Osteoblast (primary cell): ENCODE data around the gene PRR3. TPM values are rescaled to one million over a fixed set of nuclear protein-coding genes. Genes with fewer than 3 reads are reported as not detected.
"Not testable (repeated sequence)": the region's sequence is repeated elsewhere in the genome, so short reads cannot be mapped to it uniquely, and the experiment has no call there.

Experiments used
- DNase-seq: peaks from one replicate; pipeline ENCODE4 v3.0.0; 2011; ENCODE audit warnings: low spot score, mixed read lengths; ENCODE audit not compliant: insufficient read length; ENCODE audit errors: missing footprints
- H2AFZ ChIP-seq: 2 replicates; pipeline ENCODE4 v1.6.0; 2011; ENCODE audit warnings: mild to moderate bottlenecking, low read length
- H3K27ac ChIP-seq: 2 replicates; pipeline ENCODE4 v1.5.1; 2011; ENCODE audit warnings: mild to moderate bottlenecking, low read depth, low read length, moderate library complexity
- H3K27me3 ChIP-seq: 2 replicates; pipeline ENCODE4 v1.6.0; 2012; ENCODE audit warnings: mild to moderate bottlenecking, control low read depth, inconsistent platforms, low read length, moderate library complexity; ENCODE audit not compliant: insufficient read depth
- H3K36me3 ChIP-seq: 2 replicates; pipeline ENCODE4 v1.5.1; 2011; ENCODE audit warnings: mild to moderate bottlenecking, low read length, control low read depth, moderate library complexity; ENCODE audit not compliant: insufficient read depth
- H3K4me1 ChIP-seq: 2 replicates; pipeline ENCODE4 v1.5.1; 2011; ENCODE audit warnings: mild to moderate bottlenecking, low read length, control low read depth, moderate library complexity; ENCODE audit not compliant: insufficient read depth
- H3K4me2 ChIP-seq: 2 replicates; pipeline ENCODE4 v1.6.0; 2011; ENCODE audit warnings: mild to moderate bottlenecking, low read length; ENCODE audit not compliant: insufficient read depth
- H3K4me3 ChIP-seq: fragments of 200-600 bp; sonication (generic); 3 replicates; pipeline ENCODE4 v1.5.1; 2012; ENCODE audit warnings: mild to moderate bottlenecking, low read length, inconsistent platforms; ENCODE audit not compliant: insufficient read depth
- H3K79me2 ChIP-seq: 2 replicates; pipeline ENCODE4 v1.6.0; 2012; ENCODE audit warnings: mild to moderate bottlenecking, low read length, control low read depth, inconsistent platforms; ENCODE audit not compliant: insufficient read depth
- H3K9me3 ChIP-seq: 2 replicates; pipeline ENCODE4 v1.5.1; 2011; ENCODE audit warnings: low read depth, low read length, control low read depth
- H4K20me1 ChIP-seq: 2 replicates; pipeline ENCODE4 v1.6.0; 2012; ENCODE audit warnings: mild to moderate bottlenecking, low read length, control low read depth; ENCODE audit not compliant: insufficient read depth
- CTCF ChIP-seq: IDR thresholded peaks from 2 replicates; pipeline ENCODE4 v1.5.1; 2011; ENCODE audit warnings: mild to moderate bottlenecking, low read depth, low read length, moderate library complexity; ENCODE audit errors: extremely low read depth
- total RNA-seq: library from RNA; depleted of rRNA; stranded (reverse); fragments of >200 nt; gene quantifications from 2 replicates; pipeline ENCODE4 v1.2.3, GENCODE V29; 2012

The PRR3 gene
- total RNA-seq, 1 donor: 7.2 TPM

- not testable (repeated sequence) for H3K4me3 ChIP-seq, H2AFZ ChIP-seq, H3K27me3 ChIP-seq, H3K4me2 ChIP-seq, H3K9me3 ChIP-seq, DNase-seq, H4K20me1 ChIP-seq, H3K79me2 ChIP-seq, H3K36me3 ChIP-seq, H3K27ac ChIP-seq
- H3K4me1 ChIP-seq: peaks cover 15% of the 10 kb centered on the region
Measured at GRCh38 chr6:30526444-30526843, 30.7 kb upstream of the PRR3 start.

GRCh38 chr6:30529349-30529875 is 27.7 kb upstream of the PRR3 start:
- not testable (repeated sequence) for H3K36me3 ChIP-seq, H2AFZ ChIP-seq, H3K27ac ChIP-seq, H3K9me3 ChIP-seq, H3K4me3 ChIP-seq, H3K4me2 ChIP-seq, H4K20me1 ChIP-seq, H3K4me1 ChIP-seq, H3K27me3 ChIP-seq, DNase-seq, H3K79me2 ChIP-seq

GRCh38 chr6:30530014-30530413 is 27.1 kb upstream of the PRR3 start:
- H4K20me1 ChIP-seq: no peaks in the 10 kb centered on the region
- no peak overlapping the region for H3K4me2 ChIP-seq
- H2AFZ ChIP-seq: no peak overlapping the region
- no peaks in the 10 kb centered on the region for H3K36me3 ChIP-seq
- peaks cover 6% of the 10 kb centered on the region for H3K4me1 ChIP-seq
- H3K27ac ChIP-seq: no peak overlapping the region
- H3K27me3 ChIP-seq: no peaks in the 10 kb centered on the region
- no peaks in the 10 kb centered on the region for H3K9me3 ChIP-seq
- no peak for TF ChIP-seq CTCF
- no peaks in the 10 kb centered on the region for H3K79me2 ChIP-seq
- H3K4me3 ChIP-seq: no peak overlapping the region
- DNase-seq: no peak

- DNase-seq: no peak
- TF ChIP-seq CTCF: no peak
- H3K27ac ChIP-seq: no peak overlapping the region
- no peak overlapping the region for H2AFZ ChIP-seq
- no peaks in the 10 kb centered on the region for H3K9me3 ChIP-seq
- no peaks in the 10 kb centered on the region for H4K20me1 ChIP-seq
- H3K79me2 ChIP-seq: no peaks in the 10 kb centered on the region
- H3K4me2 ChIP-seq: no peak overlapping the region
- H3K4me3 ChIP-seq: no peak overlapping the region
- no peaks in the 10 kb centered on the region for H3K36me3 ChIP-seq
- no peaks in the 10 kb centered on the region for H3K4me1 ChIP-seq
- no peaks in the 10 kb centered on the region for H3K27me3 ChIP-seq
Measured at GRCh38 chr6:30533460-30534294, 23.4 kb upstream of the PRR3 start.

- H3K4me3 ChIP-seq: no peak overlapping the region
- H3K9me3 ChIP-seq: no peaks in the 10 kb centered on the region
- TF ChIP-seq CTCF: no peak
- H3K4me2 ChIP-seq: no peak overlapping the region
- H2AFZ ChIP-seq: no peak overlapping the region
- H3K79me2 ChIP-seq: no peaks in the 10 kb centered on the region
- no peaks in the 10 kb centered on the region for H4K20me1 ChIP-seq
- no peaks in the 10 kb centered on the region for H3K36me3 ChIP-seq
- H3K4me1 ChIP-seq: no peaks in the 10 kb centered on the region
- no peak for DNase-seq
- H3K27ac ChIP-seq: no peak overlapping the region
- H3K27me3 ChIP-seq: no peaks in the 10 kb centered on the region
Measured at GRCh38 chr6:30537931-30538330, 19.2 kb upstream of the PRR3 start.
